MM.1S (cell line): ENCODE measurements around the gene FGF12.
A peak's percentile ranks its signal among the peaks of the same experiment; 100 is the strongest.

ENCODE experiments used
- DNase-seq: peaks from one replicate; pipeline ENCODE4 v3.0.0-alpha.2; 2015
- H2AFZ ChIP-seq: fragments of 300-600 bp; sonication (generic); 2 replicates; pipeline ENCODE4 v1.6.0; 2016; ENCODE audit warnings: antibody characterized with exemption, low read length
- H3F3A ChIP-seq: fragments of 300-600 bp; sonication (generic); 2 replicates; pipeline ENCODE4 v1.6.1; 2016; ENCODE audit warnings: mild to moderate bottlenecking, antibody characterized with exemption, low read length, moderate library complexity, mixed read lengths; ENCODE audit not compliant: insufficient read depth
- H3K27ac ChIP-seq: fragments of 300-600 bp; sonication (generic); 2 replicates; pipeline ENCODE4 v1.5.1; 2016; ENCODE audit warnings: mild to moderate bottlenecking, low read length
- H3K27me3 ChIP-seq: fragments of 300-600 bp; sonication (generic); replicated peaks from 2 replicates; pipeline ENCODE4 v1.6.0; 2016; ENCODE audit warnings: low read length; ENCODE audit not compliant: insufficient read depth
- H3K36me3 ChIP-seq: fragments of 300-600 bp; sonication (generic); replicated peaks from 2 replicates; pipeline ENCODE4 v1.6.1; 2016; ENCODE audit warnings: mild to moderate bottlenecking, low read length, mixed read lengths; ENCODE audit not compliant: insufficient read depth
- H3K4me1 ChIP-seq: fragments of 300-600 bp; sonication (generic); 2 replicates; pipeline ENCODE4 v1.6.1; 2016; ENCODE audit warnings: low read length, mixed read lengths
- H3K4me2 ChIP-seq: fragments of 300-600 bp; sonication (generic); 2 replicates; pipeline ENCODE4 v1.6.0; 2016; ENCODE audit warnings: low read depth, low read length
- H3K4me3 ChIP-seq: fragments of 300-600 bp; sonication (generic); 2 replicates; pipeline ENCODE4 v1.5.1; 2016; ENCODE audit warnings: low read length, mixed read lengths
- H3K79me2 ChIP-seq: fragments of 300-600 bp; sonication (generic); 2 replicates; pipeline ENCODE4 v1.6.1; 2016; ENCODE audit warnings: mixed run types, low read length, mixed read lengths
- H3K9ac ChIP-seq: fragments of 300-600 bp; sonication (generic); 2 replicates; pipeline ENCODE4 v1.6.1; 2016; ENCODE audit warnings: low read length, mixed read lengths
- H3K9me2 ChIP-seq: fragments of 300-600 bp; sonication (generic); replicated peaks from 2 replicates; pipeline ENCODE4 v1.6.1; 2016; ENCODE audit warnings: mild to moderate bottlenecking, low read length, mixed read lengths; ENCODE audit not compliant: insufficient read depth
- H3K9me3 ChIP-seq: fragments of 300-600 bp; sonication (generic); replicated peaks from 2 replicates; pipeline ENCODE4 v1.6.1; 2016; ENCODE audit warnings: mild to moderate bottlenecking, low read length, mixed read lengths; ENCODE audit not compliant: insufficient read depth
- H4K20me1 ChIP-seq: fragments of 300-600 bp; sonication (generic); 2 replicates; pipeline ENCODE4 v1.6.1; 2016; ENCODE audit warnings: mild to moderate bottlenecking, low read length, moderate library complexity, mixed read lengths; ENCODE audit not compliant: insufficient read depth
- EZH2 ChIP-seq: fragments of 300-600 bp; sonication (generic); optimal IDR thresholded peaks from 2 replicates; pipeline ENCODE3; 2017; ENCODE audit warnings: low read depth, mild to moderate bottlenecking, antibody characterized with exemption, low read length, mixed read lengths
- EZH2phosphoT487 ChIP-seq: fragments of 300-600 bp; sonication (generic); IDR thresholded peaks from 2 replicates; pipeline ENCODE4 v1.6.1; 2018; ENCODE audit warnings: antibody characterized with exemption, low read length
- TF ChIP-seq, protein P1 (sequence below): fragments of 300-600 bp; sonication (generic); IDR thresholded peaks from 2 replicates; pipeline ENCODE4 v1.5.1; 2016; ENCODE audit warnings: antibody characterized with exemption, low read length, mixed read lengths

The FGF12 gene

DNA sequence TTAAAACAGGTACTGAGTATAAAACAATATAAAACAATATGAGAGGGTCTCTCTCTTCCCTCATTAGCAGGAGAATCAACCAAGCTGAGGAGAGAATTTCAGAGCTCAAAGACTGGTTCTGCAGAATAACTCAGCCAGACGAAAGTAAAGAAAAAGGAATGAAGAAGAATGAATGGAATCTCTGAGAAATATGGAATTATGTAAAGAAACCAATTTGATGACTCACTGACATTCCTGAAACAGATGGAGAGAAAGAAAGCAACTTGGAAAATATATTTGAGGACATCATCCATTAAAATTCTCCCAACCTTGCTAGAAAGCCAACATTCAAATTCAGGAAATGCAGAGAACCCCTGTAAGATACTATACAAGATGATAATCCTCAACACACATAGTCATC, 635.5 kb downstream of the FGF12 start:
- Histone ChIP-seq H3K9me2 (no peaks in the 10 kb centered on the region), H4K20me1 (no peaks in the 10 kb centered on the region), H3F3A (no peaks in the 10 kb centered on the region), H3K4me1 (no peaks in the 10 kb centered on the region), H3K79me2 (no peaks in the 10 kb centered on the region), H3K36me3 (no peaks in the 10 kb centered on the region), H2AFZ (no peak overlapping the region), H3K27me3 (no peaks in the 10 kb centered on the region), H3K9me3 (no peaks in the 10 kb centered on the region), H3K4me2 (no peak overlapping the region), H3K9ac (no peak overlapping the region), H3K4me3 (no peak overlapping the region), H3K27ac (no peak overlapping the region)
- TF ChIP-seq, protein P1, sequence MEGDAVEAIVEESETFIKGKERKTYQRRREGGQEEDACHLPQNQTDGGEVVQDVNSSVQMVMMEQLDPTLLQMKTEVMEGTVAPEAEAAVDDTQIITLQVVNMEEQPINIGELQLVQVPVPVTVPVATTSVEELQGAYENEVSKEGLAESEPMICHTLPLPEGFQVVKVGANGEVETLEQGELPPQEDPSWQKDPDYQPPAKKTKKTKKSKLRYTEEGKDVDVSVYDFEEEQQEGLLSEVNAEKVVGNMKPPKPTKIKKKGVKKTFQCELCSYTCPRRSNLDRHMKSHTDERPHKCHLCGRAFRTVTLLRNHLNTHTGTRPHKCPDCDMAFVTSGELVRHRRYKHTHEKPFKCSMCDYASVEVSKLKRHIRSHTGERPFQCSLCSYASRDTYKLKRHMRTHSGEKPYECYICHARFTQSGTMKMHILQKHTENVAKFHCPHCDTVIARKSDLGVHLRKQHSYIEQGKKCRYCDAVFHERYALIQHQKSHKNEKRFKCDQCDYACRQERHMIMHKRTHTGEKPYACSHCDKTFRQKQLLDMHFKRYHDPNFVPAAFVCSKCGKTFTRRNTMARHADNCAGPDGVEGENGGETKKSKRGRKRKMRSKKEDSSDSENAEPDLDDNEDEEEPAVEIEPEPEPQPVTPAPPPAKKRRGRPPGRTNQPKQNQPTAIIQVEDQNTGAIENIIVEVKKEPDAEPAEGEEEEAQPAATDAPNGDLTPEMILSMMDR = no peak
- TF ChIP-seq EZH2 = no peak
- no peak for TF ChIP-seq EZH2phosphoT487
- no peak for DNase-seq

DNA sequence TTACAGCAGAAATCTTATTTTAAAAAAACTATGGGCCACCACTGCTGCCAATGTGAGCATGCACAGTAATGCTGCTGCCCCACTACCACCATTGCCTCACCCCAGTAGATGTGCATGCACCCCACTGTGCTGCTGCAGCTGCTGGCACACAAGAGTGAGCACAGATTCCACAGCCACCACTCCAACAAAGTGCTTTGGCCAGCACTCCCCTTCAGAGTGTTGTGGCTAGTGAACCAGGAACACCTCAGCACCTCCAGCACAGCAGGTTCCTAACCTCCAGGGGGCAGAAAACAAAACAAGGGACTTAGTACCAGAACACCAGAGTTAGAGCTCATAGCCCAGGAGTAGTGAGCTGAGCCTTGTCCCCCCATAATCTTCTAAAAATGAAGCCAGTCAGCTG, 636.8 kb downstream of the FGF12 start:
- no peaks in the 10 kb centered on the region for H3K79me2 ChIP-seq
- peak; percentile 20 for DNase-seq
- no peaks in the 10 kb centered on the region for H3K9me2 ChIP-seq
- no peaks in the 10 kb centered on the region for H4K20me1 ChIP-seq
- no peak overlapping the region for H3K9ac ChIP-seq
- no peaks in the 10 kb centered on the region for H3K9me3 ChIP-seq
- TF ChIP-seq, protein P1 = peak; percentile 26; the same call in 1 of the 2 replicates
- TF ChIP-seq EZH2 = no peak
- H3K27ac ChIP-seq = no peak overlapping the region
- no peaks in the 10 kb centered on the region for H3K36me3 ChIP-seq
- H3K4me3 ChIP-seq = no peak overlapping the region
- no peak overlapping the region for H3K4me2 ChIP-seq
- no peaks in the 10 kb centered on the region for H3K27me3 ChIP-seq
- no peaks in the 10 kb centered on the region for H3K4me1 ChIP-seq
- H3F3A ChIP-seq = no peaks in the 10 kb centered on the region
- H2AFZ ChIP-seq = no peak overlapping the region
